HG03280 (cell line): Measurements from ENCODE around the gene PTPRC.

Experiments used
- ATAC-seq: cut with Tn5 transposase; IDR thresholded peaks from one replicate; pipeline ENCODE4 v1.9.1; 2021; ENCODE audit warnings: mild to moderate bottlenecking, moderate library complexity; ENCODE audit not compliant: unreplicated experiment

Gene PTPRC

DNA sequence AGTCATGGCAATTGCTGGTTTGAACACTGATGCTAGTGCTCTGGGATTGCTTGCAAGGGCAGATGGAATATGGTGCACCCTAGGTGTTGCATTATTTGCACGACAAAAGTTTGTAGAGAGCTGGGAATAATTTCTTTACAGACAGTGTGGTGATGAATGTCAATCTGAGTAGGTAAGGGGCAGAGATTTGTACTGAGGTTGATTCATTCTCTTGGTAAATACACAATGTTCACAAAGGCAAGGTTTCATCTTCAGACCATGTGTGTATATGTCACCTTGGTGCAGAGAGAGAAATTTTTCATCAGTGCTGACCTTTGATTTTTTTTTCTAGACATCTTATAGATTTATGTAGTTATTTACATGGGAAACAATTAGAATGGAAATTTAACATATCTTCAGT lies 5.0 kb downstream of the PTPRC start:
- no peak for ATAC-seq

DNA sequence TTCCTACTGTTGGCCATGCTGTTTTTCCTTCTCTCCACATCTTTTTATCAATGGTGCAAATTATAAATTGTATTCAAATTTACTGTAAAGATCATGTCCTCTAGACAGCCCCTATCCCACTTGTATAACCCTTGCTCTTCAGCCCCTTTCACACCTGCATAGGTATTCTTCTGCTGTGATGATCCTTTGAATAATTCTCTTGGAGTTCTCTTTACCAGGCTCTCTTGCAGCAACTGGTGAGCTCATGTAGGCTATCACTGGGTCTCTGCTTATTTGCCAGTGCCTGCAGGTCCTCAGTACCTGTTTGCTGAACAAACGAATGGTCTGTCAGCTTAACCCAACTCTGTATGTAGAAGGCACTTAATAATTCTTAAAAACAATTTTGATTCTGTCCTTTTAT lies 8.2 kb downstream of the PTPRC start:
- ATAC-seq, result no peak

- ATAC-seq, result no peak
Observed at GRCh38 chr1:198648592-198648991, 9.8 kb downstream of the PTPRC start.

- ATAC-seq, result peak; percentile 25
Observed at GRCh38 chr1:198649232-198649967, 10.6 kb downstream of the PTPRC start.

DNA sequence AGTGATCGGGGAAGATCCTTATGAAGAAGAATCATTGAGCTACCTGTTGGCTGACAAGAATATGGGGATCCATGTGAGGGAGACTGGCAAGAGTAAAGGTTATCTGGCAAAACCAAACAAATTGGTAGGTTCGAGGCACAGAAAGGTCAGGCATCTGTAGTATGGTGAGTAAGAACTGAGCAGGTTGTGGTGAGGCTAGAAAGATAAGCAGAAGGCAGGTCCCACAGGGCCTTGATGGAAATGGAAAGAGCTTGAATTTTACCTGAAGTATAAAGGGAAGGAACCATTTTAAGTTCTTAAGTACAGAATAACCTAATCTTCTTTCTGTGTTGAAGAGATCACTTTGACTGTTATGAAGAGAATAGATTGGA lies 11.1 kb downstream of the PTPRC start:
- peak; percentile 40 for ATAC-seq

DNA sequence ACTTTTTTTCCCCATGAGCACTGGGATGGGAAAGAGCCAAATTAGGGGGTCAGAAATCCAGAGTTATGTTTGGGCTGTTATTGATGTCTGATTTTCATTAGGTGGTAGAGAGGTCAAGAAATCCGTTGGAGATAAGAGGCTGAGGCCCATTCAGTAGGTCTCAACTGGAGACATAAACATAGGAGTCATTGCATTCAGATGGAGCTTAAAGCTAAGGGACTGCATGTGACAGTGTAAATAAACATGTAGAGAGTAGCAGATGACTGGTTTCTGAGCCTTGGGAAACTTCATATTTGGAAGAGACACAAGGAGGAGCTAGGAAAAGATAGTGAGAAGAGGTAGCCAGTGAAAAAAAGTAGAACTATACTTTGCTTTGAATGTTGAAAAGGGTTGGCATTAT lies 11.7 kb downstream of the PTPRC start:
- no peak for ATAC-seq

DNA sequence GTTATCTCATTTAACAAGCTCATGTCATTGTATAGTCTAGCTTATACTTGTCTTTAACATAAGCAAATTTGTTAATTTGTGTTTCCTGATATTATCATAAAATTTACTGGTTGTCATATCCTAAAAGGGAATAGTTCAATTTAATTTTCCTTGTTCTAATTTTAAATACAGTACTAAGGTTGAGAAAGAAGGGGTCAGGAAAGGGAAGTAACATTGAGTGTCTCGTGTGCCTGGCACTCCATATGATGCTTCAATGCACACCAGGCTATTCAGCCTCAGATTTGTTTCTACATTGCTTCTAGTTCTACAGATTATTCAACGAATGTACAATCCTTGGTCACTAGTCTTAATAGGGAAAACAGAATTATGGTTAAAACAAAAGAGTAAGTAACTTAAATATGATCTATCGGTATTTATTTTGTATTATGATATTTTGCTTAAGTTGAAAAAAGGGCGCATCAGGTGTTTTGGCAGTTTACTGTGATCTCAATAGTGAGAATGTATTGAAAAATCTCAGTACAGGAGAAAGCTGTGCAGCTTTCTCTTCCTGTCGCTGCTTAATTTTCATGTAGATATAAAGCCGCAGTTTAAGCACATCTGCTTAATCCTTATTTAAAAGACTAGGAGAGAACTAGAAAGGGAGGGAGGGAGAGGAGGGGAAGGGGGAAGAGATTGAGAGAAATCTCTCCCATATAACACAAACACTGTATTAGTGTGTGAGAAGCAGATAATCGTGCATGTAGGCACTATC lies 13.0 kb downstream of the PTPRC start:
- peak; percentile 38 for ATAC-seq

DNA sequence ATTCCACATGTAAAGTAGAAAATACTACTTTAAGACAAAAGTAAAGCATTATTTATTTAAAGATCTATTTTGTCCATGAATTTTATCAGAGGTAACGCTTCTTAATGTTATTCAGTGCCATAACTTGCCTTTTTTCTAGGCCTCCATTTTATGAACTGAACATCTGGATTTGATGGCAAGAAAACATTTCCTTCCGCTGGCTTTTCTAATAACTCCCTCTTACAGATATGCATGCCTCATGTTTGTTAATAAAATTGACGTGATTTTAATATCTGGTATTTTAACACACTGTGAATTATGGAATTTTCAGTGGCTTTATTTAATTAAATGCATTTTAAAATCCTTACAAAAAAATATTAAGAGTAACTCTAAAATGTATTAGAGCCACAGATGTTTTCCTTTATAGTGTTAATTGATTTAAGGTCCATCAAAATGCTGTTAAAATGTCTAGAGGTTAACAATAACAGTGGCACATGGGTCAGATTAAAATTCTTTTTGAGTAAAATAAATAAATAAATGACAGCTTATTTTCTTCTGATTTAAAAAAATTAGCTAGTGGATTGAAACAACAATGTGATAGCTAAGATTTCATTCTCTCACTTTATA lies 15.1 kb downstream of the PTPRC start:
- ATAC-seq, result no peak

GRCh38 chr1:198655459-198656121 lies 16.8 kb downstream of the PTPRC start:
- ATAC-seq, result peak; percentile 39

DNA sequence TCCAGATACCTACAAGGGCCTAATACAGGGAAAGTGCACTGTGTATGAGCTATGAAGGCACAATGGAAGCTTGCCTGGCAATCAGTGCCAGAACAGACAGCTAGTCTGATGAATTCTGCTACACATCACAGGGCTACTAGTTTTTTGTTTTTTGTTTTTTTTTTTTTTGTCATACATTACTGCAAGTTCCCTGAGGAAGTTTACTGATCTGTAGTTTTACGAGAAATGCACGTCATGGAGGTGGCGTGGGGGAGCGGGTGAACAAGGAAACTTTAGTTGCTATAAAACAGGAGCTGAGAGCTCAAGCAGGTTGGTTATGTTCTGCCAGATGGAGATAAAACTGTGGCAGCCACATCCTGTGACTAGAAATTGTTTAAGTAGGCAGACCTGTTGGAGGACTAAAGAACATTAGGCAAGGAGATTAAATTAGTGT lies 17.7 kb downstream of the PTPRC start:
- ATAC-seq, result no peak

DNA sequence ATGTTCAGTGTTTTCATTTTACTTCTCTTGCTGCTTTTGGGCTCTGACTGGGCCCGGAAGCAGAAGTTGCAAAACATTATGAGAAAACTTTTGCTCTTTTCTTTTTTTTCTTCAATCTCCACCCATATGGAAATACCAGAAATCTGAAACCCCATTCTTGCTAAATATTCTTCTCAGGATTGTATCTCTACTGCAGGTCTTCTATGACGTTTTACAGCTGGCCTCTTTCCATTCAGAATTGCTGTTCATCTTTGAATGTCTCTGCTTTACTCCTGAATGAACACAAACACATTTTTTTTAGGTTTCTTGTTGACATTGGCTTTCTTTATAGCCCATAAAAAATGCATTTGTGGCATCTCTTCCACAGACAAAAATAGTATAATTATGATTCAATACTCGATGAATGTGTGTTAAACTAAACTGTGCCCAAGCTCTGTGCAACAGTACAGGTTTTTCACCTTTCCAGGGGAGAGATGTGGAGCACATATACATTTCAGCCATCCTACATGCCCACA lies 18.8 kb downstream of the PTPRC start:
- ATAC-seq, result no peak

DNA sequence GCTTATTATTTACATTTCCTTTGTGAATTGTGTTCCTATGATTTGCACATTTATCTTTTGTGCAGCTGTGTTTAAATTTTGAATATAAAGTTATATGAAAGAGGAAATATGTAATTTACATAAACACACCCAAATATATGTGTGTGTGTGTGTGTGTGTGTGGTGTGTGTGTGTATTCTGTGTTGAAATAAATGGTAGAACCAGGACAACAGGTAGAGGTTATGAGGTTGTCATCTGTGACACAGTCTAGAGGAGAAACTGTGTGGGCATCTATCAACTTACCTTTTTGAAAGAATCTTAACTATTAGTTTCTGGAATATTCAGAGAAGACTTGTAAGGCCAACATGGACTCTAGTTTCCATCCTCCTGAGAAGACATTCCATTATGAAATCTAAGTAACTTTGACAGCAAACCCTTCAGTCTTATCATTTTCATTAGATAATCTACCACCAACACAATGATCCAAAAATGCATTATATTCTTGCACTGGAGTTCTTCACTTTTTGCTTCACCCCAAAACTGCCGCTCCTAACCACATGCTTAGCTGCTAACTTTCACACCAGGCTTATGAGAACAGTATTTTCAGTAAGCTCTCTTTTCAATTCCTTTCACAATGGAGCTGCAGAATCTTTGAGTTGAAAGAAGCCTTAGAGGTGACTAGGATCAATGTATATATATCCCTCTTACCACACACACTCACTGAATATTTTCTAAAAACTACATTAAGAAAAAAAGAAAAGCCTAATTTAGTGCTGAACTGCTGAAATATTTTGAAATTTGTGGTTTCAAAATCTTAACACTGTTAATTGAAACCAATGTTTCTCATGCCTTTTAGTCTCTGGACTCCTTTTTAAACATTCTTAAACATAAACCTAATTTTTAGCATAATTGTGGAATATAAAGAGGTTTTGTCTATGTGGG lies 21.8 kb downstream of the PTPRC start:
- peak; percentile 47 for ATAC-seq

DNA sequence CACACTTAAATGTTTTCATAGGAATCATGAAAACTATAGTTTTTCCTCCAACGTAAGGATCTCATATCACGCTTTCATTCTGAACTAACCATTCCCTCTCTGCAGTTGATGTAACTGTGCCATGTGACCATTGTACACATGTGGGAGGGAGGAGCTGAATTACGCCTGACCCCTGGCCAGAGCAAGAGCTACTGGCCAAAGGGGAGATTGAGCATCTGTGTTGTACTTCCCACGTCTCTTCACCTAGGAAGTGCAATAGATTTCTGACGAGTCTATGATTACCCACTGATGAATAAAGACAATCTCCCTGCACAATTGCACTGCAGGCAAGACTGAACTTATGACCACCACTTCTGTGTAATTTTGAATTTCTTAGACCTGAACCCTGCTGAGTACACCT lies 24.0 kb downstream of the PTPRC start:
- ATAC-seq, result no peak

DNA sequence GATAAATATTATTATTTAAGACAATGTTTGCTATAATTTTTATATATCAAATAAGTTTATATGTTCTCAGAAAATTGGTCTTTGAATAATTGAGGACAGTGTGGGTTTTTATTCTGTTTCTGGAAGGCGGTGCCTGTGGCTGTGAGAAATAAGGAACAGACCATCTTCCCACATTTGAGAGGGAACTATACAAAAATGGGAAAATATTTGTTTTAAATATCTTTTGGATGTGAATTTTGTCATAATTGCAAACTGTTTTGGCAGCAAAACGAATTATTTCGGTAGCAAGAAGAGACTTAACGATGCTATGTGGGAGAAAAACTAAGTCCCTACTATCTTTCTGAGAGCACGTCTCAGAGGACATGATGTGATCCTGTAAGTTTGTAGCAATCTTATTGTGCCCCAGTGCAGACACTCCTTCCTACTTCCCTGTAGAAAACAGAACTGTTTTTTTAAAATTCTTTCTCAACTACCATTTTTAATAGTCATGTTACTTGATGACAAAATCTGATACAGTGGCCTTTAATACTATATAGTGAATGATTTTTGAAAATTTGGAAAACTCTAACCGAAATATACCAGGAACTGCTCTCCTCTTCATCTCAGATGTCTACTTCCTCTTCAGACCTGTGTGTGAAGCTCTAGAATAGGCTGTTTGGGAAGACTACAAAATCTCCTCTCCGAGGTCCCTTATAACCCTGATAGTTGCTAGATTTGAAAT lies 25.4 kb downstream of the PTPRC start:
- no peak for ATAC-seq

DNA sequence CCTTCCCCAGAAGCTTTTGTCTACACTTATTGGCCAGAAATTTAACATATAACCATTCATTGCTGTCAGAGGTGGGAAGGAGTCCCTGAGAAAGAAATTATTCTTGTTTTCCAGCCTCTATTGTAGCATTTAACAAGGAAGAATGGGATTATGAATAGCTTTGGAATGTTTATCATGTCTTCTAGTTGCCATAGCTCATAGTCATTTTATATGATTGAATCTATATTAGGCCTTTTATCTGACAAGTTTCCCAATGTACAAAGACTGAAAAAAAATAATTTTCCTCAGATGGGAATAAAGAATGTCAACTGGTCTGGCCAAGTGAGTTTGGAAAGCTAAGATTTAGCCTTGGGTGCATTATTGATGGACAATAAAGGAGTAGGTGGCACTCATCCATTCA lies 28.3 kb downstream of the PTPRC start:
- ATAC-seq, result no peak

GRCh38 chr1:198667807-198668206 lies 29.0 kb downstream of the PTPRC start:
- ATAC-seq, result no peak

- peak; percentile 85 for ATAC-seq
Observed at GRCh38 chr1:198669023-198669698, 30.3 kb downstream of the PTPRC start.

DNA sequence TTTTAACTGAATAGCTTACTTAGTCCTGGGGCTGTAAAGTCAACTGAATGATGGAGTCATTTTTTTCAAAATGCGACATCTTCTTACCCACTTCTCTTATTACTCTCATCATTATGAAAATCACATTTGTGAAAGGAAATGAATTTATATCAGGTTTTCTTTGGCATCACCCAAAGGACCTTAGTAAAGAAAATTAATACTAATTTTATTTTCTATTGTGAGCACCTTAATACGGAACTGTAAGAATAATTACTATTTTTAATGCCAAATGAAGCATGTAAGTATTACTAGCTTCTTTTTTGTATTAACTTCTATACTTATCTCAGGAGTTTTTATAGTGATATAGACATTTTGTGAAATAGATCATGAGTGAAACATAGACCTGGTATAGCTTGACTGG lies 30.9 kb downstream of the PTPRC start:
- ATAC-seq, result no peak

- no peak for ATAC-seq
Observed at GRCh38 chr1:198671136-198671535, 32.3 kb downstream of the PTPRC start.
